H9 (cell line): Measurements from ENCODE around the gene UBE2U. TPM values are rescaled to one million over a fixed set of nuclear protein-coding genes. Genes with fewer than 3 reads are reported as not detected.

ENCODE experiments used
- DNase-seq: peaks from one replicate; pipeline ENCODE4 v3.0.0-alpha.2; 2017
- H2AFZ ChIP-seq: one replicate; pipeline ENCODE4 v1.6.1; 2013; ENCODE audit warnings: mild to moderate bottlenecking, low read length, control low read depth, moderate library complexity
- H2AK5ac ChIP-seq: 2 replicates; pipeline ENCODE4 v1.6.1; 2013; ENCODE audit warnings: low read length, control low read depth, mixed read lengths; ENCODE audit not compliant: insufficient read length
- H2BK120ac ChIP-seq: one replicate; pipeline ENCODE4 v1.6.1; 2013; ENCODE audit warnings: low read depth, mild to moderate bottlenecking, low read length, control low read depth, inconsistent platforms; ENCODE audit not compliant: poor library complexity, severe bottlenecking
- H2BK12ac ChIP-seq: 2 replicates; pipeline ENCODE4 v1.6.1; 2013; ENCODE audit warnings: low read length, control low read depth, mixed read lengths, low read depth; ENCODE audit not compliant: insufficient read length
- H2BK15ac ChIP-seq: 2 replicates; pipeline ENCODE4 v1.6.1; 2013; ENCODE audit warnings: low read depth, low read length, control low read depth
- H2BK20ac ChIP-seq: one replicate; pipeline ENCODE4 v1.6.1; 2013; ENCODE audit warnings: low read depth, mild to moderate bottlenecking, low read length, control low read depth, inconsistent platforms; ENCODE audit not compliant: poor library complexity, severe bottlenecking
- H2BK5ac ChIP-seq: 2 replicates; pipeline ENCODE4 v1.6.1; 2013; ENCODE audit warnings: low read length, control low read depth, mixed read lengths; ENCODE audit not compliant: insufficient read length
- H3K14ac ChIP-seq: 2 replicates; pipeline ENCODE4 v1.6.1; 2013; ENCODE audit warnings: low read length, control low read depth; ENCODE audit not compliant: insufficient read depth
- H3K18ac ChIP-seq: 2 replicates; pipeline ENCODE4 v1.6.1; 2013; ENCODE audit warnings: low read depth, mild to moderate bottlenecking, mixed read lengths, low read length, control low read depth; ENCODE audit not compliant: insufficient read length
- H3K23ac ChIP-seq: 2 replicates; pipeline ENCODE4 v1.6.1; 2013; ENCODE audit warnings: low read length, control low read depth, mixed read lengths, low read depth; ENCODE audit not compliant: insufficient read length
- H3K23me2 ChIP-seq: 2 replicates; pipeline ENCODE4 v1.6.1; 2013; ENCODE audit warnings: low read depth, mild to moderate bottlenecking, mixed read lengths, low read length, control low read depth; ENCODE audit not compliant: insufficient read length, poor library complexity, severe bottlenecking
- H3K27ac ChIP-seq: 2 replicates; pipeline ENCODE4 v1.5.1; 2013; ENCODE audit warnings: low read length, control low read depth, mixed read lengths, low read depth; ENCODE audit not compliant: insufficient read length
- H3K27me3 ChIP-seq: 2 replicates; pipeline ENCODE4 v1.6.1; 2013; ENCODE audit warnings: low read length, control low read depth, inconsistent platforms; ENCODE audit not compliant: insufficient read depth
- H3K4ac ChIP-seq: 2 replicates; pipeline ENCODE4 v1.6.1; 2013; ENCODE audit warnings: low read depth, mild to moderate bottlenecking, control low read depth, inconsistent platforms, low read length, moderate library complexity
- H3K4me1 ChIP-seq: 2 replicates; pipeline ENCODE4 v1.6.1; 2013; ENCODE audit warnings: low read length, control low read depth, inconsistent platforms; ENCODE audit not compliant: insufficient read depth
- H3K4me2 ChIP-seq: 2 replicates; pipeline ENCODE4 v1.6.1; 2013; ENCODE audit warnings: low read length, control low read depth, mixed read lengths; ENCODE audit not compliant: insufficient read length, insufficient read depth
- H3K56ac ChIP-seq: 2 replicates; pipeline ENCODE4 v1.6.1; 2013; ENCODE audit warnings: low read depth, mild to moderate bottlenecking, mixed read lengths, low read length, control low read depth; ENCODE audit not compliant: insufficient read length
- H3K79me1 ChIP-seq: 2 replicates; pipeline ENCODE4 v1.6.1; 2013; ENCODE audit warnings: low read depth, mild to moderate bottlenecking, moderate library complexity, low read length, control low read depth, inconsistent platforms; ENCODE audit not compliant: insufficient read depth, poor library complexity, severe bottlenecking
- H3K79me2 ChIP-seq: 2 replicates; pipeline ENCODE4 v1.6.1; 2013; ENCODE audit warnings: low read length, control low read depth, inconsistent platforms; ENCODE audit not compliant: insufficient read depth
- H3K9ac ChIP-seq: 2 replicates; pipeline ENCODE4 v1.6.1; 2013; ENCODE audit warnings: low read length, control low read depth, mixed read lengths; ENCODE audit not compliant: insufficient read length; ENCODE audit errors: extremely low read depth
- H3K9me3 ChIP-seq: one replicate; pipeline ENCODE4 v1.6.1; 2013; ENCODE audit warnings: low read depth, low read length, inconsistent platforms; ENCODE audit not compliant: control insufficient read depth
- H3T11ph ChIP-seq: one replicate; pipeline ENCODE4 v1.6.1; 2013; ENCODE audit warnings: mild to moderate bottlenecking, low read length, control low read depth, inconsistent platforms
- H4K20me1 ChIP-seq: one replicate; pipeline ENCODE4 v1.6.1; 2013; ENCODE audit not compliant: control insufficient read depth, insufficient read length, insufficient read depth
- H4K5ac ChIP-seq: 2 replicates; pipeline ENCODE4 v1.6.1; 2013; ENCODE audit warnings: low read depth, mild to moderate bottlenecking, mixed read lengths, low read length, control low read depth; ENCODE audit not compliant: insufficient read length
- H4K8ac ChIP-seq: replicated peaks from 2 replicates; pipeline ENCODE4 v1.6.1; 2013; ENCODE audit warnings: low read length, control low read depth, mixed read lengths, low read depth; ENCODE audit not compliant: insufficient read length
- H4K91ac ChIP-seq: 2 replicates; pipeline ENCODE4 v1.6.1; 2013; ENCODE audit warnings: low read depth, mild to moderate bottlenecking, moderate library complexity, mixed read lengths, low read length, control low read depth; ENCODE audit not compliant: insufficient read length
- H3K27ac Mint-ChIP-seq, 3 experiments: 2 replicates in 2 of 3; 3 replicates in 1 of 3; pipeline ENCODE4 v1.8.0; 2020 to 2021; ENCODE audit warnings: mixed read lengths in 3 of 3, mild to moderate bottlenecking in 1 of 3, moderate library complexity in 1 of 3
- H3K27me3 Mint-ChIP-seq: 2 replicates; pipeline ENCODE4 v1.8.0; 2021; ENCODE audit warnings: low read depth, mild to moderate bottlenecking, moderate library complexity, mixed read lengths
- H3K36me3 Mint-ChIP-seq, 3 experiments: 2 replicates in 2 of 3; 3 replicates in 1 of 3; pipeline ENCODE4 v1.8.0; 2020 to 2021; ENCODE audit warnings: low read depth in 3 of 3, mixed read lengths in 3 of 3; ENCODE audit not compliant: insufficient read depth in 1 of 3
- H3K4me1 Mint-ChIP-seq, 2 experiments: 2 replicates each; pipeline ENCODE4 v1.8.0; 2020; ENCODE audit warnings: mixed read lengths in 2 of 2
- H3K4me3 Mint-ChIP-seq, 2 experiments: 2 replicates in 1 of 2; 3 replicates in 1 of 2; pipeline ENCODE4 v1.8.0; 2020 to 2021; ENCODE audit warnings: mild to moderate bottlenecking in 2 of 2, mixed read lengths in 2 of 2, moderate library complexity in 1 of 2
- H3K9me3 Mint-ChIP-seq, 2 experiments: 2 replicates in 1 of 2; 3 replicates in 1 of 2; pipeline ENCODE4 v1.8.0; 2020; ENCODE audit warnings: mild to moderate bottlenecking in 2 of 2, mixed read lengths in 2 of 2, moderate library complexity in 1 of 2
- total RNA-seq: library from RNA; stranded (reverse); gene quantifications from 2 replicates; pipeline ENCODE4 v1.2.1, GENCODE V29; 2021
- TF ChIP-seq, protein P1 (sequence below): fragments of 200-600 bp; sonication (generic); conservative IDR thresholded peaks from 3 replicates; pipeline ENCODE4 v1.8.0; 2021; ENCODE audit warnings: antibody characterized with exemption, mild to moderate bottlenecking

Gene UBE2U
- total RNA-seq, 1 experiment from 2014 or later: not detected

DNA sequence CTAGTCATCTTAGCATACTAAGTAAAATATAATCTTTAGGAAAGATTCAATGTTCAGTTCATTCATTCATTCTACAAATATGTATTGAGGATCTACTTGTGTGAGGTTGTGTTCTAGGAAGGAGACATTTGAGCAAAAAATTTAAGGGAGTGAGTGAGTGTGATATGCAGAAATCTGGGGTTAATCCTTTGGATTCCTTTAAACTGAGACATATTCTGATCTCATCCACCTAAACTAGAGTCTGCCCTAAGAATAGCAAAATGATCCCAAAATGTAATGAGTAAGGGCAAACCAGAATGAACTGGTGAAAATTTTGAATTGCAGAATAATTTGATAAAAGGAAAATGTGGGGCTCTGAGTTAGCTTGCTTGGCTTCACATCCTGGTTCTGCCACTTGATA lies 8.6 kb downstream of the UBE2U start:
- Mint-ChIP-seq H3K4me3 (no peak overlapping the region), H3K9me3 (no peaks in the 10 kb centered on the region), H3K4me1 (no peaks in the 10 kb centered on the region), H3K36me3 (no peaks in the 10 kb centered on the region), H3K27me3 (peaks cover 3% of the 10 kb centered on the region), H3K27ac (no peak overlapping the region)
- Histone ChIP-seq H3K4me1 (no peaks in the 10 kb centered on the region), H3K56ac (no peak overlapping the region), H2BK20ac (no peak overlapping the region), H4K5ac (no peak overlapping the region), H3K79me2 (no peaks in the 10 kb centered on the region), H4K20me1 (no peaks in the 10 kb centered on the region), H3K9me3 (no peaks in the 10 kb centered on the region), H3T11ph (no peak overlapping the region), H3K4me2 (no peak overlapping the region), H2AK5ac (no peak overlapping the region), H2BK15ac (no peak overlapping the region), H3K79me1 (no peaks in the 10 kb centered on the region), H2BK120ac (no peak overlapping the region), H4K8ac (no peak overlapping the region), H4K91ac (no peak overlapping the region), H2AFZ (no peak overlapping the region), H3K23ac (no peak overlapping the region), H3K14ac (no peak overlapping the region), H3K27ac (no peak overlapping the region), H3K4ac (no peak overlapping the region), H3K23me2 (no peaks in the 10 kb centered on the region), H3K27me3 (no peaks in the 10 kb centered on the region), H2BK5ac (no peak overlapping the region), H3K18ac (no peak overlapping the region), H2BK12ac (no peak overlapping the region), H3K9ac (no peak overlapping the region)
- DNase-seq: no peak
- TF ChIP-seq, protein P1, sequence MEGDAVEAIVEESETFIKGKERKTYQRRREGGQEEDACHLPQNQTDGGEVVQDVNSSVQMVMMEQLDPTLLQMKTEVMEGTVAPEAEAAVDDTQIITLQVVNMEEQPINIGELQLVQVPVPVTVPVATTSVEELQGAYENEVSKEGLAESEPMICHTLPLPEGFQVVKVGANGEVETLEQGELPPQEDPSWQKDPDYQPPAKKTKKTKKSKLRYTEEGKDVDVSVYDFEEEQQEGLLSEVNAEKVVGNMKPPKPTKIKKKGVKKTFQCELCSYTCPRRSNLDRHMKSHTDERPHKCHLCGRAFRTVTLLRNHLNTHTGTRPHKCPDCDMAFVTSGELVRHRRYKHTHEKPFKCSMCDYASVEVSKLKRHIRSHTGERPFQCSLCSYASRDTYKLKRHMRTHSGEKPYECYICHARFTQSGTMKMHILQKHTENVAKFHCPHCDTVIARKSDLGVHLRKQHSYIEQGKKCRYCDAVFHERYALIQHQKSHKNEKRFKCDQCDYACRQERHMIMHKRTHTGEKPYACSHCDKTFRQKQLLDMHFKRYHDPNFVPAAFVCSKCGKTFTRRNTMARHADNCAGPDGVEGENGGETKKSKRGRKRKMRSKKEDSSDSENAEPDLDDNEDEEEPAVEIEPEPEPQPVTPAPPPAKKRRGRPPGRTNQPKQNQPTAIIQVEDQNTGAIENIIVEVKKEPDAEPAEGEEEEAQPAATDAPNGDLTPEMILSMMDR: no peak
